T follicular helper cell (primary cell): ENCODE results near the gene SAT1.

Experiments
- DNase-seq: peaks from one replicate; pipeline ENCODE4 v3.0.0-alpha.2; 2020; ENCODE audit warnings: low read depth

The SAT1 gene

DNA sequence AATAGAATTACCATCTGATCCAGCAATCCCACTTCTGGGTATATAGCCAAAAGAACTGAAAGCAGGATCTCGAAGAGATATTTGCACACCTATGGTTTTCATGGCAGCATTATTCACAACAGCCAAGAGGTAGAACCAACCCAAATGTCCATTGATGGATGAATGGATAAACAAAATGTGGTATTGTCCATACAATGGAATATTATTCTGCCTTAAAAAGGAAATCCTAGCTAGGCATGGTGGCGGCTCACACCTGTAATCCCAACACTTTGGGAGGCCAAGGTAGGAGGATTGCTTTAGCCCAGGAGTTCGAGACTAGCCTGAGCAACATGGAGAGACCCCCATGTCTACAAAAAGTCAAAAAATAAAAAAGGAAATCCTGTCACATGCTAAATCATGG is 27.3 kb downstream of the SAT1 start:
- no peak for DNase-seq

DNA sequence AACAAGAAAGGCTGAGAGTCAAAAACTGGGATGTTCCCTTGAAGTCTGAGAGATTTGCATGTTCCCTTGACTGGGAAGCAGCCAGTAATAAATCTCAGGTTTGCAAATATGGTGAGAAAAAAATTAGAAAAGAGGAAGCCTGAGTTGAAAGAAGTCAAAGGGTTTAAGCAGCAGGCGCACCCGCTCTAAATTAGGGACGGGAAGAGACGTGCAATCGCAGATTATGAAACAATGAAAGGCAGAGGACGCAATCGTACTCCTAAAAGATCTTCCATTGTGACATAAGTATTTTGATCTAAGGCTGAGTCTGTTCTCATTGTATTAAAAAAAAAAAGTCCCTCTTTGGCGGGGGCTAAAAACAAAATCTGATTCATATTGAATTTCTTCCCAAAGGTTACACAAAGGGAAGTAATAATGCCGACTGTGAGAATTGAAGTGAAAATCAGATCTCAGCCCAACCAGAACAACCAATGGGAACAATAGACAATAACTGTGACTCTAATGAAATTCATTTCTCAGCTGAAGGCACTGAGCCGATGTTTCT is 28.2 kb downstream of the SAT1 start:
- DNase-seq = no peak

GRCh38 chrX:23811656-23812055 is 28.7 kb downstream of the SAT1 start:
- no peak for DNase-seq

DNA sequence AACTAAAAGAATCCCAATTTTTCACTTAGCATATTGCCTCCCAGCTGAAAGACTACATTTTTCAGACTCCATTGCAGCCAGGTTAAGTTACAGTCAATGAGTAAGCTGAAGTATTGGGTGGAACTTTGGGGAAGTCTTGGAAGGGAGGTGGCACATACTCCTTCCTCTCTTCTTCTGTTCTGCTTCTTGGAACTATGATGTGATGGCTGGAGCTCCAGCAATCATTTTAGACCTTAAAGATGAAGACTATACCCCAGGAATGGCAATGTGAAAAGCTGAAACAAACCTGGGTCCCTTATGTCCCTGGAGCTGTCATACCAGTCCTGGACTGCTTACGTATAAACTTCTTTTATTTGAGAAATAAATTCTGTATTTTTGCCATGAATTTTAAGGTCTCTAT is 30.8 kb downstream of the SAT1 start:
- DNase-seq = no peak

- DNase-seq = no peak
These were observed 32.4 kb downstream of the SAT1 start for GRCh38 chrX:23815376-23815775.

DNA sequence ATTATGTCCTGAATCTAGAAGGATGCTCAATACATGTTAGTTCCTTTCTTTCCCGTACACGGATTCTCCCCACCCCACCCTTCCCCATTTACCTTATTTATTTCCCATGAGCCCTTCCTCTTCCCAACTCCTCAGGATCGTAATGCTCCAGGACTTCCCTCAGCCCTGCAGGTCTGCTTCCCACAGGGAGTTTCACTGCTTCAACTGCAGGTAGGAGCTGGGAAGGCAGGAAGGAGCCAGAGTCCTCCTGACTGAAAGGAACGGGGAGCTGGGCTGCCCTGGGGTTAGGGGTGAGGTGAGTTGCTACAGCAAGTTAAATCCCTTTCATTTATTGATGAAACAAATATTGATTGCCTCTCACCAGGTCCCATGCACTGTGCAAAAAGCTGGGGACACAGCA is 33.2 kb downstream of the SAT1 start:
- no peak for DNase-seq

GRCh38 chrX:23817979-23818336 is 35.0 kb downstream of the SAT1 start:
- no peak for DNase-seq

- DNase-seq = no peak
These were observed 36.6 kb downstream of the SAT1 start for GRCh38 chrX:23819385-23820234.

DNA sequence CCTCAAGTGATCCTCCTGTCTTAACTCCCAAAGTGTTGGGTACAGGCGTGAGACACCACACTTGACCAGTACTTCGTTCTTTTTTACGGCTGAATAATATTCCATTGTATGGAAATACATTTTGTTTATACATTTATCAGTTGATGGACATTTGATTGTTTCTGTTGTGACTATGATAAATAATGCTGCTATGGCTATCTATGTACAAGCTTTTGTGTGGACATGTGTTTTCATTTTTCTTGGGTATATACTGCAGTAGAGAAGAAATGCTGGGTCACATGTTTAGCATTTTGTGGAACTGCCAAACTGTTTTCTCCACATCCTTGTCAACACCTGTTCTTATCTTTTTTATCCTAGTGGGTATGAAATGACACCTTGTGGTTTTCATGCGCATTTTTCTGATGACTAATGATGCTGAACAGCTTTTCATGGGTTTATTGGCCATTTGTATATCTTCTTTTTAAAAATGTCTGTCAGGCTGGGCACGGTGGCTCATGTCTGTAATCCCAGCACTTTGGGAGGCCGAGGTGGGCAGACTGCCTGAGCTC is 37.3 kb downstream of the SAT1 start:
- no peak for DNase-seq

- no peak for DNase-seq
These were observed 38.9 kb downstream of the SAT1 start for GRCh38 chrX:23821847-23822246.

- no peak for DNase-seq
These were observed 39.4 kb downstream of the SAT1 start for GRCh38 chrX:23822397-23822796.

GRCh38 chrX:23822841-23823240 is 39.9 kb downstream of the SAT1 start:
- no peak for DNase-seq

- DNase-seq = no peak
These were observed 42.7 kb downstream of the SAT1 start for GRCh38 chrX:23825675-23826074.

GRCh38 chrX:23826216-23826615 is 43.2 kb downstream of the SAT1 start:
- DNase-seq = no peak

DNA sequence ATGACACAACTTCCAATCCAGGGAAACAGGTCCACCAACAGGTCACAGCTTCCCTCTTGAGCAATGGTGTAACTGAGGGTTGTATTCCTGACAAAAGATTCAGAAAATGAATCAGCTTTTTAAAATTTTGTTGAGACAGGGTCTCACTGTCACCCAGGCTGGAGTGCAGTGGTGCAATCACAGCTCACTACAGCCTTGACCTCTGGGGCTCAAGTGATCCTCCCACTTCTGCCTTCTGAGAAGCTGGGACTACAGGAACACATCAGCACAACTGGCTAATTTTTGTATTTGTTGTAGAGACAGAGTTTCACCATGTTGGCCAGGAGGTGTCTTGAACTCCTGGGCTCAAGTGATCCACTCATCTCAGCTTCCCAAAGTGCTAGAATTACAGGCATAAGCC is 43.7 kb downstream of the SAT1 start:
- DNase-seq = no peak

GRCh38 chrX:23828881-23829280 is 45.9 kb downstream of the SAT1 start:
- no peak for DNase-seq

DNA sequence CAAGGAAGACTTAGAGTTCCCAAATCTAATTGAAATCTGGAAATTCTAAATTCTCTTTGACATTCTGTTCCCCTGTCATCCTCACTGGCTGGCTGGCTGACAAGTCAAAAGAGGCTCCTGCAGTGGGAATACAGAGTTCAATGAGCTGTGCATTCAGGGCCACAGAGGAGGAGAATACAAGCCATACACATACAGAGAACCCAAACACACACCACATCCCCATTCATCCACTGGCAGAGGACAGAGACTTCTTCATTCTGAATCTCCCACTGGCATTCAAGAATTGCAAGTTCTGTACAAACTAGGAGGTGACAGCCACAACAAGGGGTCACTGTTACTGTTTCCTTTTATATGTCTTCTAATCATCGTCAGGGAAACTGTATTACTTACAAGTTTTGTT is 49.7 kb downstream of the SAT1 start:
- DNase-seq = no peak
